Small intestine (tissue), 7 donors: ENCODE results near the gene SEZ6. TPM values are rescaled to one million over a fixed set of nuclear protein-coding genes. Genes with fewer than 3 reads are reported as not detected.
"Not testable (repeated sequence)": the region's sequence is repeated elsewhere in the genome, so short reads cannot be mapped to it uniquely, and the experiment has no call there.

Experiments
- DNase-seq, 2 donors: peaks; one replicate each; pipeline versions ENCODE4 v3.0.0 to v3.0.0-alpha.2; 2013
- FAIRE-seq: peaks from 2 replicates; lab custom pipeline; 2012; peaks lifted over from hg19 to GRCh38; lab: Jason Lieb, UNC
- H3K27ac ChIP-seq, 3 donors: one replicate each; pipeline ENCODE4 v1.5.1; 2013; ENCODE audit warnings: low read length in 2 of 3, mild to moderate bottlenecking in 2 of 3, control low read depth in 1 of 3, inconsistent platforms in 1 of 3, low read depth in 1 of 3, moderate library complexity in 1 of 3
- H3K27me3 ChIP-seq, 3 donors: one replicate each; pipeline ENCODE4 v1.6.1; 2013; ENCODE audit warnings: low read length in 3 of 3, inconsistent platforms in 1 of 3; ENCODE audit not compliant: control insufficient read depth in 3 of 3, insufficient read depth in 3 of 3
- H3K36me3 ChIP-seq, 3 donors: one replicate each; pipeline ENCODE4 v1.6.1; 2013; ENCODE audit warnings: low read length in 3 of 3, inconsistent platforms in 1 of 3, low read depth in 1 of 3, mild to moderate bottlenecking in 1 of 3, moderate library complexity in 1 of 3; ENCODE audit not compliant: control insufficient read depth in 3 of 3, insufficient read depth in 2 of 3
- H3K4me1 ChIP-seq, 3 donors: one replicate each; pipeline ENCODE4 v1.6.1; 2013; ENCODE audit warnings: low read length in 2 of 3, inconsistent platforms in 1 of 3, low read depth in 1 of 3, mild to moderate bottlenecking in 1 of 3, moderate library complexity in 1 of 3; ENCODE audit not compliant: control insufficient read depth in 3 of 3, insufficient read depth in 2 of 3
- H3K4me3 ChIP-seq, 3 donors: one replicate each; pipeline ENCODE4 v1.5.1; 2013; ENCODE audit warnings: low read length in 3 of 3, control low read depth in 1 of 3, inconsistent platforms in 1 of 3, low read depth in 1 of 3, mild to moderate bottlenecking in 1 of 3, moderate library complexity in 1 of 3
- H3K9me3 ChIP-seq, 2 donors: one replicate each; pipeline ENCODE4 v1.6.1; 2013; ENCODE audit warnings: low read depth in 1 of 2, low read length in 1 of 2; ENCODE audit not compliant: control insufficient read depth in 2 of 2, insufficient read depth in 1 of 2
- WGBS, 3 donors: extraction: QIAGEN DNeasy Blood & Tissue Kit; methylation state at CpG; one replicate each; pipeline ENCODE4 v1.1.7; 2013; 5-methylcytosine and 5-hydroxymethylcytosine counted together
- polyA plus RNA-seq, 4 donors: library from polyadenylated mRNA; stranded (reverse) in 3 of 4; unstranded in 1 of 4; fragments of 200-250 nt in 3 of 4; fragments of 120-200 nt in 1 of 4; gene quantifications; one replicate each; pipeline versions ENCODE4 v1.2.1 to v1.2.3, GENCODE V29; 2013
- donor health status: healthy with polysubstance abuse.
- donor health status: control.
- donor health status: control.
- donor health status: Bipolar disorder and iron deficiency.
- donor health status: healthy.

Gene SEZ6
- polyA plus RNA-seq, 4 donors = 1.1 to 1.4 TPM; not detected in 2

- Histone ChIP-seq H3K27ac (no peak overlapping the region), H3K9me3 (no peaks in the 10 kb centered on the region), H3K4me1 (peaks cover 0 to 15% (median 0%) of the 10 kb centered on the region in 3 donors), H3K36me3 (peaks cover 2 to 20% (median 9%) of the 10 kb centered on the region in 3 donors), H3K27me3 (no peaks in the 10 kb centered on the region), H3K4me3 (no peak overlapping the region)
- DNase-seq = no peak
- FAIRE-seq = no peak
- WGBS, 3 donors = 45 to 73% (median 66%) methylated on average over 1 of the region's 1 CpG
Measured at GRCh38 chr17:28941251-28941650, 64.6 kb downstream of the SEZ6 start.

GRCh38 chr17:28940675-28941074, 65.2 kb downstream of the SEZ6 start:
- H3K9me3 ChIP-seq = no peaks in the 10 kb centered on the region
- peaks cover 0 to 14% (median 0%) of the 10 kb centered on the region in 3 donors for H3K4me1 ChIP-seq
- DNase-seq (no peak), FAIRE-seq (no peak)
- no peak overlapping the region for H3K27ac ChIP-seq
- H3K27me3 ChIP-seq = no peaks in the 10 kb centered on the region
- H3K36me3 ChIP-seq = peaks cover 2 to 20% (median 9%) of the 10 kb centered on the region in 3 donors
- no peak overlapping the region for H3K4me3 ChIP-seq
- WGBS, 3 donors = 70 to 88% (median 77%) methylated on average over 3 of the region's 3 CpGs

GRCh38 chr17:28940142-28940541, 65.7 kb downstream of the SEZ6 start:
- Histone ChIP-seq H3K4me3 (no peak overlapping the region), H3K27ac (no peak overlapping the region), H3K36me3 (peaks cover 2 to 18% (median 9%) of the 10 kb centered on the region in 3 donors), H3K27me3 (no peaks in the 10 kb centered on the region), H3K9me3 (no peaks in the 10 kb centered on the region), H3K4me1 (peaks cover 0 to 15% (median 0%) of the 10 kb centered on the region in 3 donors)
- WGBS, 3 donors = 42 to 72% (median 66%) methylated on average over 3 of the region's 3 CpGs
- FAIRE-seq (no peak), DNase-seq (no peak)

- Histone ChIP-seq H3K4me1 (peaks cover 0 to 15% (median 0%) of the 10 kb centered on the region in 3 donors), H3K27ac (no peak overlapping the region), H3K9me3 (no peaks in the 10 kb centered on the region), H3K27me3 (no peaks in the 10 kb centered on the region), H3K4me3 (no peak overlapping the region), H3K36me3 (peaks cover 2 to 14% (median 9%) of the 10 kb centered on the region in 3 donors)
- DNase-seq (no peak), FAIRE-seq (no peak)
Measured at GRCh38 chr17:28938552-28938951, 67.3 kb downstream of the SEZ6 start.

GRCh38 chr17:28937044-28937729, 68.6 kb downstream of the SEZ6 start:
- DNase-seq = no peak
- Histone ChIP-seq H3K4me3 (no peak overlapping the region), H3K27me3 (no peaks in the 10 kb centered on the region), H3K27ac (no peak overlapping the region), H3K36me3 (peaks cover 2 to 14% (median 9%) of the 10 kb centered on the region in 3 donors), H3K9me3 (no peaks in the 10 kb centered on the region), H3K4me1 (peaks cover 0 to 15% (median 0%) of the 10 kb centered on the region in 3 donors)
- FAIRE-seq = no peak
- 62 to 70% (median 65%) methylated on average over 5 of the region's 5 CpGs for WGBS, 3 donors

DNA sequence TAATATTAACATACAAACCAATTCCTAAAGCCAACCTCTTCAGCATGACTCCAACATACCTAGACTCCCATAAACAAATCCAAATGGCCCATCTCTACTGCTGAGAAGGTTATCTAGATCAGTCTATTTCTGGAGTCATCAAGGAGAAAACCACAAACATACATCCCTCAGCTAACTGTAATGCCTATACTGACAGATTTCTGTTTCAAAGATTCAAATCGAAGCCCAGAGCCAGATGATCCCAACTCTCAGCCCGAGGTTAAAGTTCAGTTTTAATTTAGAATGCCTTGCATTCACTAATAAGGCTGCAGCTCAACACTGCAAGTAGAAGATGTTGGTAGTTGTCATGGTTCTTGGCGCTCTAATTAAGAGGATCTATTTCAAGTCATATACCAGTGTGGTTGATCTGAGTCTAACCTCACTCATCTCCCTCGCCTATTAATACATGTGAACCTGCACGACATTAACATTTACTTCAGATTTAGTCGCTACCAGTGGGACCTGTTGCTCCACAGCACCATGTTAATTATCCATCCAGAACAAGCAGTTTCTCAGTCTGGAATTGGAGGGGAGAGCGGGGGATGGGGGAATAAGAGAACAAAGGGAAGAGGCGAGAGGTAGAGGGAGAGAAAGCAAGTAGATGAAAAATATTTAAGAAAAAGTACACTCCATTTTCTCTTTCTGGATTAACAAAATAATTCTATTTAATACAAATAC, 69.9 kb downstream of the SEZ6 start:
- no peak for FAIRE-seq

DNA sequence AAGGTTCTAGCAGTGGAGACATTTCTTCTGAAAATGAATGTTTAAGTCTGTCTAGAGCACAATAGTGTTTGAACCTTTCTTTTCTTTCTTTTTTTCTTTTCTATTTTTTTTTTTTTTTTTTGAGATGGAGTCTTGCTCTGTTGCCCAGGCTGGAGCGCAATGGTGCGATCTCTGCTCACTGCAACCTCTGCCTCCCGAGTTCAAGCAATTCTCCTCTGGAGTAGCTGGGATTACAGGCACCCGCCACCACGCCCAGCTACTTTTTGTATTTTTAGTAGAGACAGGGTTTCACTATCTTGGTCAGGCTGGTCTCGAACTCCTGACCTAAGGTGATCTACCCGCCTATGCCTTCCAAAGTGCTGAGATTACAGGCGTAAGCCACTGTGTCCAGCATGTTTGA, 71.3 kb downstream of the SEZ6 start:
- not testable (repeated sequence) for H3K9me3 ChIP-seq, FAIRE-seq, H3K27me3 ChIP-seq, H3K27ac ChIP-seq, H3K4me3 ChIP-seq, DNase-seq
- peaks cover under 1 to 15% (median 4%) of the 10 kb centered on the region in 3 donors for H3K36me3 ChIP-seq
- 95 to 97% (median 95%) methylated on average over 8 of the region's 8 CpGs for WGBS, 3 donors
- H3K4me1 ChIP-seq = peaks cover 0 to 15% (median 0%) of the 10 kb centered on the region in 3 donors

More for the DNA sequence above, 69.9 kb downstream of the SEZ6 start:
- no peak overlapping the region for H3K4me3 ChIP-seq
- H3K4me1 ChIP-seq = peaks cover 0 to 15% (median 0%) of the 10 kb centered on the region in 3 donors
- no peaks in the 10 kb centered on the region for H3K27me3 ChIP-seq
- peaks cover 2 to 16% (median 6%) of the 10 kb centered on the region in 3 donors for H3K36me3 ChIP-seq
- no peaks in the 10 kb centered on the region for H3K9me3 ChIP-seq
- WGBS, 3 donors = 78 to 83% (median 80%) methylated on average over 8 of the region's 8 CpGs
- DNase-seq = no peak
- H3K27ac ChIP-seq = no peak overlapping the region

- DNase-seq (no peak), FAIRE-seq (no peak)
- H3K4me1 ChIP-seq = no peaks in the 10 kb centered on the region
- peaks cover 0 to 25% (median 5%) of the 10 kb centered on the region in 3 donors for H3K36me3 ChIP-seq
- no peaks in the 10 kb centered on the region for H3K9me3 ChIP-seq
- no peak overlapping the region for H3K27ac ChIP-seq
- H3K4me3 ChIP-seq = no peak overlapping the region
- WGBS, 3 donors = 94 to 98% (median 98%) methylated on average over 2 of the region's 2 CpGs
- H3K27me3 ChIP-seq = no peaks in the 10 kb centered on the region
Measured at GRCh38 chr17:28929787-28930186, 76.0 kb downstream of the SEZ6 start.
